ENCODE data around the gene SLC12A6. TPM values are rescaled to one million over a fixed set of nuclear protein-coding genes. Genes with fewer than 3 reads are reported as not detected.

The SLC12A6 gene
- total and polyA plus RNA-seq, 2 of the 13 experiments (the other 11 are each of a cell fraction or from before 2014, with no cell fraction given): 15.2 to 30.1 TPM

GRCh38 chr15:34342737-34343575 is 5.4 kb upstream of the SLC12A6 start, which contains the start of the genes NOP10 and NUTM1 (continued):
- TF ChIP-seq PATZ1 (CRISPR knock-in tag; IDR thresholded peaks at IDR 0.05) (peak; percentile 35; the same call in 1 of the 2 replicates), ZMYM3 (CRISPR knock-in tag; IDR thresholded peaks at IDR 0.05) (peak; percentile 75; the same call in 1 of the 2 replicates), SSRP1 (CRISPR knock-in tag; IDR thresholded peaks at IDR 0.05) (no peak), GTF3A (CRISPR knock-in tag; conservative IDR thresholded peaks at IDR 0.05) (no peak), ZBTB34 (CRISPR knock-in tag; IDR thresholded peaks at IDR 0.05) (peak; percentile 62; the same call in 1 of the 2 replicates), HOXD1 (CRISPR knock-in tag; IDR thresholded peaks at IDR 0.05) (no peak), SATB2 (CRISPR knock-in tag; IDR thresholded peaks at IDR 0.05) (no peak), ZNF644 (CRISPR knock-in tag; IDR thresholded peaks at IDR 0.05; ENCODE audit: low read depth) (no peak), ZNF235 (CRISPR knock-in tag; IDR thresholded peaks at IDR 0.05; ENCODE audit: borderline replicate concordance) (no peak)

Measured in HepG2 (cell line).